Vagina (tissue), 2 donors: ENCODE measurements around the gene FGGY.

Experiments
- POLR2A ChIP-seq, 2 donors: fragments of 450-650 bp; IDR thresholded peaks; one replicate each; pipeline ENCODE4 v1.6.1; 2017; ENCODE audit warnings: antibody characterized with exemption in 2 of 2, mild to moderate bottlenecking in 2 of 2, moderate library complexity in 2 of 2
- POLR2AphosphoS5 ChIP-seq, 2 donors: sonication (generic); formaldehyde crosslinking; IDR thresholded peaks; one replicate each; pipeline ENCODE4 v1.9.0; 2017; ENCODE audit warnings: antibody characterized with exemption in 2 of 2, mild to moderate bottlenecking in 2 of 2, low read depth in 1 of 2; ENCODE audit not compliant: insufficient read depth in 1 of 2
- TF ChIP-seq, protein P1 (sequence below), 3 experiments: fragments of 450-650 bp in 2 of 3; fragments of 200-600 bp in 1 of 3; sonication (generic) in 1 of 3; IDR thresholded peaks; one replicate each; pipeline ENCODE4 v1.5.1; 2017 to 2019; ENCODE audit warnings: antibody characterized with exemption in 3 of 3, mild to moderate bottlenecking in 2 of 3, moderate library complexity in 2 of 3

- TF ChIP-seq, protein P1, sequence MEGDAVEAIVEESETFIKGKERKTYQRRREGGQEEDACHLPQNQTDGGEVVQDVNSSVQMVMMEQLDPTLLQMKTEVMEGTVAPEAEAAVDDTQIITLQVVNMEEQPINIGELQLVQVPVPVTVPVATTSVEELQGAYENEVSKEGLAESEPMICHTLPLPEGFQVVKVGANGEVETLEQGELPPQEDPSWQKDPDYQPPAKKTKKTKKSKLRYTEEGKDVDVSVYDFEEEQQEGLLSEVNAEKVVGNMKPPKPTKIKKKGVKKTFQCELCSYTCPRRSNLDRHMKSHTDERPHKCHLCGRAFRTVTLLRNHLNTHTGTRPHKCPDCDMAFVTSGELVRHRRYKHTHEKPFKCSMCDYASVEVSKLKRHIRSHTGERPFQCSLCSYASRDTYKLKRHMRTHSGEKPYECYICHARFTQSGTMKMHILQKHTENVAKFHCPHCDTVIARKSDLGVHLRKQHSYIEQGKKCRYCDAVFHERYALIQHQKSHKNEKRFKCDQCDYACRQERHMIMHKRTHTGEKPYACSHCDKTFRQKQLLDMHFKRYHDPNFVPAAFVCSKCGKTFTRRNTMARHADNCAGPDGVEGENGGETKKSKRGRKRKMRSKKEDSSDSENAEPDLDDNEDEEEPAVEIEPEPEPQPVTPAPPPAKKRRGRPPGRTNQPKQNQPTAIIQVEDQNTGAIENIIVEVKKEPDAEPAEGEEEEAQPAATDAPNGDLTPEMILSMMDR (IDR thresholded peaks at IDR 0.05) = no peak
- TF ChIP-seq POLR2AphosphoS5 (IDR thresholded peaks at IDR 0.05; ENCODE audit: insufficient read depth in 1 of 2, low read depth in 1 of 2) = no peak
- TF ChIP-seq POLR2A (IDR thresholded peaks at IDR 0.05) = no peak
Measured at GRCh38 chr1:59498640-59499039, 201.7 kb downstream of the FGGY start.
